Cerebellar cortex (tissue), 1 donor: ENCODE results near the gene PTCH1.

Experiments used
- DNase-seq: peaks from one replicate; pipeline ENCODE4 v3.0.0-alpha.2; 2015; ENCODE audit warnings: low spot score

The PTCH1 gene

GRCh38 chr9:95437559-95437958 is 79.2 kb downstream of the PTCH1 start:
- no peak for DNase-seq

GRCh38 chr9:95436416-95436815 is 80.4 kb downstream of the PTCH1 start:
- DNase-seq: no peak

- no peak for DNase-seq
These were observed 81.6 kb downstream of the PTCH1 start for GRCh38 chr9:95435074-95435728.

GRCh38 chr9:95434116-95435073 is 82.4 kb downstream of the PTCH1 start:
- no peak for DNase-seq

GRCh38 chr9:95433096-95433819 is 83.5 kb downstream of the PTCH1 start:
- DNase-seq: no peak

- no peak for DNase-seq
These were observed 85.5 kb downstream of the PTCH1 start for GRCh38 chr9:95431286-95431685.

GRCh38 chr9:95429948-95430620 is 86.7 kb downstream of the PTCH1 start:
- DNase-seq: no peak

GRCh38 chr9:95429096-95429495 is 87.7 kb downstream of the PTCH1 start:
- no peak for DNase-seq

- peak; percentile 35 for DNase-seq
These were observed 90.7 kb downstream of the PTCH1 start for GRCh38 chr9:95425910-95426551.

- no peak for DNase-seq
These were observed 94.1 kb downstream of the PTCH1 start for GRCh38 chr9:95422650-95423049.

- no peak for DNase-seq
These were observed 96.3 kb downstream of the PTCH1 start for GRCh38 chr9:95420518-95420917.

GRCh38 chr9:95419444-95419843 is 97.3 kb downstream of the PTCH1 start:
- no peak for DNase-seq

- DNase-seq: no peak
These were observed 101.6 kb downstream of the PTCH1 start for GRCh38 chr9:95415158-95415557.

- no peak for DNase-seq
These were observed 103.0 kb downstream of the PTCH1 start for GRCh38 chr9:95413793-95414192.

- DNase-seq: no peak
These were observed 105.5 kb downstream of the PTCH1 start for GRCh38 chr9:95411054-95411892.

- DNase-seq: no peak
These were observed 106.9 kb downstream of the PTCH1 start for GRCh38 chr9:95409650-95410426.

- no peak for DNase-seq
These were observed 109.2 kb downstream of the PTCH1 start for GRCh38 chr9:95407524-95407923.

GRCh38 chr9:95406121-95406520 is 110.7 kb downstream of the PTCH1 start:
- no peak for DNase-seq

- no peak for DNase-seq
These were observed 117.5 kb downstream of the PTCH1 start for GRCh38 chr9:95399261-95399660.
